Prostate gland (tissue), 2 donors: ENCODE data around the gene CGNL1. TPM values are rescaled to one million over a fixed set of nuclear protein-coding genes. Genes with fewer than 3 reads are reported as not detected.

Source experiments
- DNase-seq: peaks from one replicate; pipeline ENCODE4 v3.0.0-alpha.2; 2019; ENCODE audit warnings: low spot score
- H3K27ac ChIP-seq, 2 donors: fragments of 200-600 bp; sonication (generic); 2 replicates each; pipeline ENCODE4 v1.5.1; 2017 to 2019
- H3K27me3 ChIP-seq: fragments of 200-600 bp; sonication (generic); replicated peaks from 2 replicates; pipeline ENCODE4 v1.5.1; 2019; ENCODE audit not compliant: insufficient read depth
- H3K36me3 ChIP-seq, 2 donors: fragments of 200-600 bp; sonication (generic); 1 replicate in 1 of 2; 2 replicates in 1 of 2; pipeline versions ENCODE4 v1.5.1 to v1.8.1; 2017 to 2019
- H3K4me1 ChIP-seq: fragments of 200-600 bp; sonication (generic); replicated peaks from 2 replicates; pipeline ENCODE4 v1.5.1; 2019
- H3K4me3 ChIP-seq, 2 donors: fragments of 200-600 bp; sonication (generic); 2 replicates each; pipeline ENCODE4 v1.5.1; 2017 to 2019
- H3K9me3 ChIP-seq: fragments of 200-600 bp; sonication (generic); 2 replicates; pipeline ENCODE4 v1.5.1; 2017
- CTCF ChIP-seq, 4 experiments: fragments of 200-600 bp in 2 of 4; fragments of 450-650 bp in 2 of 4; sonication (generic) in 2 of 4; IDR thresholded peaks; 1 replicate in 3 of 4; 2 replicates in 1 of 4; pipeline ENCODE4 v1.5.1; 2016 to 2019; ENCODE audit warnings: antibody characterized with exemption in 4 of 4, mild to moderate bottlenecking in 2 of 4, moderate library complexity in 2 of 4
- POLR2A ChIP-seq: fragments of 450-650 bp; IDR thresholded peaks from one replicate; pipeline ENCODE4 v1.6.1; 2016; ENCODE audit warnings: antibody characterized with exemption, mild to moderate bottlenecking
- POLR2AphosphoS5 ChIP-seq: sonication (generic); formaldehyde crosslinking; IDR thresholded peaks from one replicate; pipeline ENCODE4 v1.6.1; 2017; ENCODE audit warnings: antibody characterized with exemption
- WGBS: methylation state at CpG from one replicate; pipeline ENCODE4 v1.1.5; 2018; 5-methylcytosine and 5-hydroxymethylcytosine counted together
- intact Hi-C: fragments of 100-400 bp; cut with DNase I; formaldehyde crosslinking; loops from one replicate; pipeline ENCODE4 v1.14.2; 2022
- total RNA-seq, 2 donors: library from RNA; depleted of rRNA; stranded (reverse); fragments of >200 nt; gene quantifications; one replicate each; pipeline ENCODE4 v1.1.0, GENCODE V29; 2016

Gene CGNL1
- total RNA-seq, 2 donors from 2014 or later = 49.0 to 65.6 TPM

GRCh38 chr15:57537488-57538264 lies 161.4 kb downstream of the CGNL1 start:
- Histone ChIP-seq H3K9me3 (no peaks in the 10 kb centered on the region), H3K36me3 (no peaks in the 10 kb centered on the region), H3K27me3 (no peaks in the 10 kb centered on the region), H3K27ac (peak overlapping the region; percentile 42 to 67), H3K4me3 (no peak overlapping the region), H3K4me1 (peaks cover 11% of the 10 kb centered on the region)
- intact Hi-C loops = no loop called here
- TF ChIP-seq CTCF (IDR thresholded peaks at IDR 0.05) = no peak
- TF ChIP-seq POLR2AphosphoS5 = no peak
- TF ChIP-seq POLR2A = no peak
- WGBS = 53% methylated on average over 4 of the region's 4 CpGs
- no peak for DNase-seq

- Histone ChIP-seq H3K4me1 (peaks cover 11% of the 10 kb centered on the region), H3K4me3 (no peak overlapping the region), H3K27ac (peak overlapping the region; percentile 42 to 67), H3K36me3 (no peaks in the 10 kb centered on the region), H3K9me3 (no peaks in the 10 kb centered on the region), H3K27me3 (no peaks in the 10 kb centered on the region)
- intact Hi-C loops = no loop called here
- no peak for DNase-seq
- TF ChIP-seq POLR2AphosphoS5 (no peak), CTCF (IDR thresholded peaks at IDR 0.05) (no peak), POLR2A (no peak)
Observed at GRCh38 chr15:57538265-57538529, 161.9 kb downstream of the CGNL1 start.

GRCh38 chr15:57538821-57539220 lies 162.5 kb downstream of the CGNL1 start:
- intact Hi-C loops = no loop called here
- 60% methylated on average over 9 of the region's 9 CpGs for WGBS
- H3K9me3 ChIP-seq = no peaks in the 10 kb centered on the region

GRCh38 chr15:57540211-57540610 lies 163.9 kb downstream of the CGNL1 start:
- 59% methylated on average over 3 of the region's 3 CpGs for WGBS

More at GRCh38 chr15:57538821-57539220, 162.5 kb downstream of the CGNL1 start:
- Histone ChIP-seq H3K4me3 (no peak overlapping the region), H3K27me3 (no peaks in the 10 kb centered on the region), H3K27ac (peak overlapping the region in 1 of 2 donors; percentile 67), H3K4me1 (peaks cover 11% of the 10 kb centered on the region), H3K36me3 (no peaks in the 10 kb centered on the region)
- DNase-seq = no peak
- TF ChIP-seq POLR2AphosphoS5 = no peak

GRCh38 chr15:57540736-57541135 lies 164.4 kb downstream of the CGNL1 start:
- H3K4me3 ChIP-seq = no peak overlapping the region
- intact Hi-C loops = loop anchor here (5.0 to 10.0 kb wide), 2 partner anchors 198 to 396 kb away; no protein-coding TSS in a partner anchor
- no peaks in the 10 kb centered on the region for H3K9me3 ChIP-seq
- peak overlapping the region in 1 of 2 donors; percentile 5 for H3K27ac ChIP-seq
- no peaks in the 10 kb centered on the region for H3K36me3 ChIP-seq
- TF ChIP-seq POLR2AphosphoS5 = no peak
- no peak for TF ChIP-seq POLR2A
- TF ChIP-seq CTCF (IDR thresholded peaks at IDR 0.05) = no peak
- no peak for DNase-seq
- WGBS = 74% methylated on average over 11 of the region's 11 CpGs
- H3K4me1 ChIP-seq = peaks cover 11% of the 10 kb centered on the region
- H3K27me3 ChIP-seq = no peaks in the 10 kb centered on the region

More at GRCh38 chr15:57540211-57540610, 163.9 kb downstream of the CGNL1 start:
- Histone ChIP-seq H3K9me3 (no peaks in the 10 kb centered on the region), H3K4me3 (no peak overlapping the region), H3K36me3 (no peaks in the 10 kb centered on the region), H3K27me3 (no peaks in the 10 kb centered on the region), H3K4me1 (peaks cover 11% of the 10 kb centered on the region), H3K27ac (peak overlapping the region in 1 of 2 donors; percentile 2)
- intact Hi-C loops = loop anchor here (5.0 to 10.0 kb wide), 2 partner anchors 198 to 395 kb away; no protein-coding TSS in a partner anchor
- no peak for DNase-seq
- TF ChIP-seq CTCF (IDR thresholded peaks at IDR 0.05) (no peak), POLR2AphosphoS5 (no peak), POLR2A (no peak)
